Coronary artery (tissue), 2 donors: ENCODE data around the gene LRRC72.

ENCODE experiments used
- DNase-seq: peaks from one replicate; pipeline ENCODE4 v3.0.0-alpha.2; 2017; ENCODE audit warnings: low spot score
- H3K27ac ChIP-seq, 2 donors: fragments of 200-600 bp; sonication (generic); one replicate each; pipeline ENCODE4 v1.5.1; 2016 to 2019
- H3K4me3 ChIP-seq: fragments of 200-600 bp; sonication (generic); 2 replicates; pipeline ENCODE4 v1.5.1; 2016; ENCODE audit warnings: mild to moderate bottlenecking, moderate library complexity
- CTCF ChIP-seq: fragments of 200-600 bp; sonication (generic); IDR thresholded peaks from one replicate; pipeline ENCODE4 v1.5.1; 2019; ENCODE audit warnings: antibody characterized with exemption

The LRRC72 gene

GRCh38 chr7:16526742-16527540 is at the start of gene LRRC72:
LRRC72 (plus strand) TSS chr7:16526825; CDS start chr7:16526953, 128 bp downstream.
- H3K4me3 ChIP-seq: no peak within 1 kb of the TSS
- H3K27ac ChIP-seq: no peak within 1 kb of the TSS
- DNase-seq: no peak
- TF ChIP-seq CTCF: no peak

- no peak for DNase-seq
- no peak overlapping the region for H3K27ac ChIP-seq
- no peak overlapping the region for H3K4me3 ChIP-seq
- TF ChIP-seq CTCF: no peak
These were observed 47.5 kb upstream of the LRRC72 start for GRCh38 chr7:16479161-16479560.

DNA sequence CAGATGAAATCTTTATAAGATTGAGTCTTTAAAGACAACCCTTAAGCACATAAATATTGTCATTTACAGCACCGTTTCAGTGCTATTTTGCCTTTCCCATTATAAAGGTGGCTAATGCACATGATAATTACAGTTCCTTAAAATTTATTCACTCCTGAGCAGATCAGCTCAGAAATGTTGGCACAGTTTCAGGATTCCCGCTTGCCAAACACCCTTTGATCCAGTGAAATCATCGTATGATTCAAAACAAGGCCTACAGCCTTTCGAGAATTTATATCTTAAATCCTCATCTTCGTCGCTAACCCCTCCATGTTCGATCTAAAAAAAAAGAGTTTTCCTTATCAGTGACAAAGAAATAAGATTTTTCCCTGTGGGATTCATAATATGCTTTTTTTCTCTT is 47.0 kb upstream of the LRRC72 start:
- TF ChIP-seq CTCF: no peak
- H3K4me3 ChIP-seq: no peak overlapping the region
- DNase-seq: no peak
- no peak overlapping the region for H3K27ac ChIP-seq

DNA sequence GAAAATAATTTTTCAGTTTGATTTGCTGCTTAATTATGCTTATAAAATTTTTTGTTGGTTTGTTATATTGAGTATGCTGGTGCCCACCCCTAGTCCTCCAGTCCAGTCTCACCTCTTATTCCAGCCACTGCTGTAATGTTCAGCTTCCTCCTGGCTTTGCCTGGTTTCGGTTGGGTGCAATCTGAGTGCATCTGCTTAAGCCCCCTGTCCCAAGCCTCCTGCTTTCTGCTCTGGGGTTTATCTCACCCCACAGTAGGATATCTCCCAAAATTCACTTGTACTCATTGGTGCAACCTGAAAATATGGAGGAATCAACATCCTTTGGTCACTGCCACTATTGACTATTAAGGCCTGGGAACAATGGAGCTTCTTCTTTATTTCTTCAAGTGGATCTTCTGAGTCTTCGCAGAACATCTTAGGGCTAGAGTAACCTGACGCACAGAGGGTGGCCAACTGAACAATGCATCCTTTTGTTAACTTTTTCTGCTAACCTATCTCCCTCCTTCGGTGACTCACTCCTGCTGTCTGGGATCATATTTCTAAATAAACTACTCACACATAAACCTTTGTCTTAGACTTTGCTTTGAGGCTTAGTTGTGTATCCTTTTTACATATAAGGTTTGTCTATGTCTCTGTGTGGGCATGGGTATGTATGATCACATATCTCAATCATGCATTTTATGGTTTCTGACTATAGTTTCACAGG is 42.0 kb upstream of the LRRC72 start:
- no peak for DNase-seq
- Histone ChIP-seq H3K27ac (no peak overlapping the region), H3K4me3 (no peak overlapping the region)
- no peak for TF ChIP-seq CTCF

DNA sequence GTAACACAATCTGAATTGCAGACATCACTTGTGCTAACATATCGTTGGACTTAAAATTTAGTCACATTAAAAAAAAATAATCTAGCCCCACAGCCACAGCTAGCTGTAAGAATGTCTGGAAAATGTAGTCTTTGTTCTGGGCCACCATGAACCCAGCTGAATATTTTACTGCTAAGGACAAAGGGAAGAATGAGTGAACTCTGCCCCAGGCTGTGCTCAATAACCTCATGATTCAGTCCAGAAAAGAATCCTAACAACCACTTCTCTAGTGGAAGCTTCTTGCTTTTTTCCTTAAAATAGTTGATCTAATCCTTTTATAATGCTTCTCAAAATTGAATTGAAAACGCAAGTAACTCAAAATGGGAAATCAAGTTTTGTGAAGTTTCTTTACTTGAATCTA is 35.5 kb upstream of the LRRC72 start:
- TF ChIP-seq CTCF: no peak
- no peak for DNase-seq
- H3K27ac ChIP-seq: no peak overlapping the region

DNA sequence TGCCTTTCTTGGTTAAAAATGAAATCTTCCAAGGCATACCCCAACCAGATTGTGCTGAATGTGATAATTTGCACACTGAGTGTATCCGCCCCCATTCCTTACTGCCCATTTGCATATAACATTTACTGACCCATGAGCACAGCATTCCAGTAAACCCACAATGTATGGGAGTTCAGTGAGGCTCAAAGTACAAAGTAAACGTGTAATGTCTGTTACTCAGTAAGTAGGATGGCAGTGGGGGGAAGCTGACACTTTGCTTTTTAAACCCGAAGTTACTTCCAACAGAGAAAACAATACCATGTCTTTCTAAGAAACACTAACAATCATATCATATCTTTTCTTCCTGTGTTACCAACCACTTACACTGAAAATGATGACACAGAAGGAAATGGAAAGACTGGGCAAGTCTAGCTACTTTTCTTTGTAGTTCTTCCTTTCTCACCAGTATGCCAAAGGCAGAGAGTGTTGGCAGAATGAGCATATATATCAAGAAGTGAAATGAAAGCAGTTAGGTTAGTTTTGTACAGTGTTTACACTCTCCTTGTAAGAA is 34.0 kb upstream of the LRRC72 start:
- Histone ChIP-seq H3K4me3 (no peak overlapping the region), H3K27ac (no peak overlapping the region)
- DNase-seq: no peak
- TF ChIP-seq CTCF: no peak

More for the DNA sequence above, 35.5 kb upstream of the LRRC72 start:
- H3K4me3 ChIP-seq: no peak overlapping the region
